Muscle of back (tissue), 11 donors: ENCODE data around the gene HOXB6. TPM values are rescaled to one million over a fixed set of nuclear protein-coding genes. Genes with fewer than 3 reads are reported as not detected.

Experiments
- DNase-seq, 3 donors: peaks; one replicate each; pipeline versions ENCODE4 v3.0.0 to v3.0.0-alpha.2; 2013
- polyA plus RNA-seq, 10 donors: library from polyadenylated mRNA; unstranded; fragments of 120-200 nt; gene quantifications; one replicate each; pipeline ENCODE4 v1.2.1, GENCODE V29; 2013; ENCODE audit not compliant: insufficient read length in 10 of 10

Gene HOXB6
- polyA plus RNA-seq, 10 donors = 1.6 to 7.2 (median 2.8) TPM

GRCh38 chr17:48636177-48637018 lies 31.6 kb upstream of the HOXB6 start:
- peak; percentile 46 to 77 (median 64) for DNase-seq

- peak in 1 of 3 donors; percentile 9 for DNase-seq
These were observed 29.9 kb upstream of the HOXB6 start for GRCh38 chr17:48634493-48635208.

- DNase-seq = no peak
These were observed 28.5 kb upstream of the HOXB6 start for GRCh38 chr17:48633266-48633677.

- DNase-seq = no peak
These were observed 27.9 kb upstream of the HOXB6 start for GRCh38 chr17:48632579-48633265.

GRCh38 chr17:48631693-48632578 lies 27.1 kb upstream of the HOXB6 start:
- no peak for DNase-seq

- no peak for DNase-seq
These were observed 26.3 kb upstream of the HOXB6 start for GRCh38 chr17:48630925-48631692.

GRCh38 chr17:48630009-48630924 lies 25.5 kb upstream of the HOXB6 start:
- DNase-seq = no peak

GRCh38 chr17:48629411-48629759 lies 24.6 kb upstream of the HOXB6 start:
- no peak for DNase-seq

- no peak for DNase-seq
These were observed 24.0 kb upstream of the HOXB6 start for GRCh38 chr17:48628649-48629410.

GRCh38 chr17:48627623-48628521 lies 23.1 kb upstream of the HOXB6 start:
- no peak for DNase-seq

- DNase-seq = no peak
These were observed 22.4 kb upstream of the HOXB6 start for GRCh38 chr17:48627118-48627597.

GRCh38 chr17:48626245-48627117 lies 21.7 kb upstream of the HOXB6 start, which contains the start of gene HOXB9:
Gene HOXB9 (minus strand): TSS chr17:48626358. CDS start chr17:48626269, 89 bp downstream.
- no peak for DNase-seq

- peak in 1 of 3 donors; percentile 62 for DNase-seq
These were observed 20.9 kb upstream of the HOXB6 start for GRCh38 chr17:48625495-48626244.

GRCh38 chr17:48624544-48625494 lies 20.0 kb upstream of the HOXB6 start:
- DNase-seq = peak in 1 of 3 donors; percentile 59
